LoVo (cell line): ENCODE results near the gene STIP1.
"Not testable (repeated sequence)": the region's sequence is repeated elsewhere in the genome, so short reads cannot be mapped to it uniquely, and the experiment has no call there.

Source experiments
- DNase-seq: peaks from one replicate; pipeline ENCODE4 v3.0.0-alpha.2; 2016; ENCODE audit warnings: low spot score

The STIP1 gene

DNA sequence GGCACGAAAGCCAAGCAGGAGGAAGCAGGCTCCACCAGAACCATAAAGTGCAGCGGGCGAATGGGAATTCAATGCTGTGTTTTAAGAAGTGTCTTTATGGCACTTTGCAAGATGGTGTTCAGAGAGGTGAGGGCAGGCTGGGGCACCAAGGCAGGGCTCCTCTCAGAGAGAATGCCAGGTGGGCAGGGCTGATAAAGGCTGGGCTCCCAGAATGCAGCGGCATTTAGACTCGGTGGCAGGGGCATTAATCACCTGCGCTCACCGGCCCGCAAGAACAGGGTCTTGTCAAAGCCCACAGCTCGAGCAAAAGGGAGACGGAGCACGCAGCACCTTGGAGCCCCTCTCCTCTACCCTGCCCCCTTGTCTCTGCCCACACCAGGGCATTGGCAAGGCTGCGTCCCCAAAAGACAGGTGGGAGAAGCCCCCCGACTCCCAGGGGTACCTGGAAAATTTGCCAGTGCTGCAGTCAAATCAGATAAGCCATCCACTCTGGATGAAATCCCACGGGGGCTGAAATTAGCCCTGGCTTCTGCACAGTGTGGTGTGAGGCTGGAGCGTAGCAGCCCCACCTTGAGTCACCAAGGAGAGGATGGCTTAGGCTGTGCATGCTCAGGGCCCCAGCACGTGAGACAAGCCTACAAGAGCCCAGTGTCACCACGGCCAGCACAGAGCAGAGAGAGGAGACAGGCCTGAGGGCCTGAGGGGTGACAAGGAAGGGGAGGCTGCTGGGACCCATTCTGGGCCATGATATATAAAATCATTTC is 28.2 kb upstream of the STIP1 start:
- DNase-seq = no peak

DNA sequence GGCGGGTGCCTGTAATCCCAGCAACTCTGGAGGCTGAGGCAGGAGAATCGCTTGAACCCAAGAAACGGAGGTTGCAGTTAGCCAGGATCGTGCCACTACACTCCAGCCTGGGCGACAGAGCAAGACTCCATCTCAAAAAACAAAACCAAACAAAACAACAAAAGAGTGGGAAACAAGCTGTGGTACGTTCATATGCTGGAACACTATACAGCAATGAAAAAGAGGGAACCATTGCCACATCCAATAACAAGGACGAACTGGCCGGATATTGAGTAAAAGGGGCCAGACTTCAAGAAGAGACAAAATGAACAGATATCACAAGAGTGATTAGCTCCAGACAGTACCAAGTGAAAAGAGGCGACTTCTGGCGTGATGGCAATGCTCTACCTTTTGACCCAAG is 24.9 kb upstream of the STIP1 start:
- DNase-seq = no peak

DNA sequence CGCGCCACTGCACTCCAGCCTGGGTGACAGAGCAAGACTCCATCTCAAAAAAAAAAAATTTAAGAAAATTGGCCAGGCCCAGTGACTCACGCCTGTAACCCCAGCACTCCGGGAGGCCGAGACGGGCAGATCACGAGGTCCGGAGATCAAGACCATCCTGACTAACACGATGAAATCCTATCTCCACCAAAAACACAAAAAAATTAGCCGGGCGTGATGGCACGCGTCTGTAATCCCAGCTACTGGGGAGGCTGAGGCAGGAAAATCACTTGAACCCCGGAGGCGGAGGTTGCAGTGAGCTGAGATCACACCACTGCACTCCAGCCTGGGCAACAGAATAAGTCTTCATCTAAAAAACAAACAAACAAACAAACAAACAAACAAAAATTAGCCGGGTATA is 23.2 kb upstream of the STIP1 start:
- not testable (repeated sequence) for DNase-seq

DNA sequence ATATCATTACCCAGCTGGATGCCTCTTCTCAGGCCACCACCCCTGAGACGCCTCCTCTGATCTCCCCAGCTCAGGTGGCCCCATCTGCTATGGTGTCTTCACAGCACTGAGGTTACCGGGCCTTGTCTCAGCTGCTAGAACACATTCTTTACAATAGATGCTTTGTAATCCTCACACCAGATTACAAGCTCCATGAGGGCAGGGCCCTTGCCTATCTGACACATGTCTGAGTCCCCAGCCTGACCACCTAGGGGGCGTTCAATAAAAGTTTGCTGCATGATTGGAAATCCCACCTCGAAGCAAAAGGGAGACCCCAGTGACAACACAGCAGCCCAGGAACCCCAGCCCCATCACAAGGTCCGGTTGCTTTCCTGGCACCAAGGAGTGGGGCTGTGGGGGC is 22.0 kb upstream of the STIP1 start:
- no peak for DNase-seq

DNA sequence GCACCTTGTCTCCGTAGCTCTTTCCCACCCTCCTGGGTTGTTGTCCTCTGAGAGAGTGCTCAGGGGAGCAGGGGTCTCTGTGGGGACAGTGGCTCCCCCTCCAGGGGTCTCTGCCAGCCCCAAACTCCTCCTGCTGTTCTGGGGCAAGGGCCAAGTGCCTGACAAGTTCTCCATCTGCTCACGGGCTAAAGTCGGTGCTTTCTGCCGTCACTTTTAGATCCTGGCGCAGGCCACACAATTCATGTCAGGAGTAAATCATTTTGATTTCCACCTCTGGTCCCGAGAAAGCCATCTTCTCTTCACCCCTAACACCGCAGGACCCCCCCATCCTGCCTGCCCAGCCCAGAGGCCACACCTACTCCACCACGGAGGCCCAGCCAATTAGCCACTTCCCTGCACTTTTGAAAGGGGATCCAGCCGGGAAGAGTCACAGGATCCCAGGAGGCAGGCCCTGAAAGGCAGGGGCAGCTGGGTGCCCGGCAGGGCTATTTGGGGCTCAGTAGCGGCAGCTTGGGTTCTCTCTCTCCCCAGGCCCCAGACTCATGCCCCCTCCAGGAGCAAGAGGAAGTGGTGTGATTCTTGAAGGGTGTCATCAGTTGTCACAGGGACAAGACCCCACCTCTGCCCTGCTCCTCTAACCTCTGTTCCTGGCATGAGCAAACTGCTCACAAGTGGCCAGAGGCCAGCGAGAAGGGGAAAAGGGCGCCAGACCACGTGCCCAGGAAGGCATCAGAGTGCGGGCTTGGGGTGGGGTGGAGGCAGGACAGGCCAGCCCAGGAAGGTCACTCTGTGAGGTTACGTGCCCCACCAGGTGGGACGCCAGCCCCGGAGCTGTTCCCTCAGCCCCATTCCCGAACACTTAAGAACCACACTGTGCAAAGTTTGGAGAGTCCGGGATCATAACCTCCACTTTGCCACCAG is 21.3 kb upstream of the STIP1 start:
- DNase-seq = no peak

DNA sequence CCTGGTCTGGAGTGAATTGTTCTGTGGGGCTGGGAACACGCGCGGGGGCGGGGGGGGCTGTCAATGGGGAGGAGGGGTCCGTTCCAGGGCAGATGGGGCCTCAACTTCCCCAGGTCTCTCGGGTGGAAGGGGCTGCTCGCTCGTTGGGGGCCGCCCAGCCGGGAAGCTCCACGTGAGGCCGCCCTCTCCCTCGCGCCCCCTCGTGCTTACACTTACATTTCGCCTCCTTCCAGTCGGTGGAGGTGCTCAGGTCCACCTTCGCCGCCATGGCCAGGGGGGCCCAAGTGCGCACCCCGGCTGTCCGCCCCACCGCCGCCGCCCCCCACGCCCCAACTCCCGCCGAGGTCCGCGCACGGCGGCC is 20.5 kb upstream of the STIP1 start:
- DNase-seq = no peak

DNA sequence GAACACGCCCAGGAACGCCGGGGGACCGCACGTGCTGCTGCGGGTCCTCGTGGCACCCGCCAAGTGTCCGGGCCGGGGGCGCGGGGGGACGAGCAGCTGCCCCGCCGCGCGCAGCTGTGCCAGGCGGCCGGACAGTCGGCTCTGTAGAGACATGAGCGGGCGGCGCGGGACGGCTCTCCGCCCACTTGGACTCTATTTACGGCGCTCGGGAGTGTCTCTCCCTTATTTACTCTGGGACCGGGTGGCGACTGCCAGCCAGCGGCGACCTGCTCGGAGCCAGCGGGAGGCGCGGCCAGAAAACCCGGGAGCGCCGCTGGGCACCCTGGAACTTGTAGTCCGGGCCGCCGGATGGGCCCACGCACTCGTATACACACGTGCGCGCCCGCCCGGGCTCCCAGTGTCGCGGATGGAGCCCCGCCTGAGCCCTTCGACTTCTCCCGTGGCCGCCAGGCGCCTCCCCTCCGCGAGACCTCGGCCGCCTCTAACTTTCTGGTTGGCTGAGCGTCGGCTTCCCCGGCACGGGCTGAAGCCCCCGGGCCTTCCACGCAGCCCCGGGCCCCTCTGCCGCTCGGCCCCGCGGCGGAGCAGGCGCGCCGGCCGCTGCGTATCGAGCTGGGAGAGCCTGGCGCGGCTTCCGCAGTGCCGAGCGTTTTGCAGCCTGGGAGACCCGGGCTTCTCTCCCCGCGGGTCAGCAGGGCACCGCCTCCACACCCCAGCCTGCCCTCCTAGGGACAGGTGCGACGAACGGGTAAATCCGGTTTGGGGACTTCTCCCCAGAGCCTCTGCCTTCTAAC is 19.9 kb upstream of the STIP1 start, which contains the start of gene MACROD1:
MACROD1 (minus strand) TSS at position 272 of the 794 bp plus-strand sequence; CDS start at position 153, 119 bp downstream.
- peak; percentile 94 for DNase-seq

DNA sequence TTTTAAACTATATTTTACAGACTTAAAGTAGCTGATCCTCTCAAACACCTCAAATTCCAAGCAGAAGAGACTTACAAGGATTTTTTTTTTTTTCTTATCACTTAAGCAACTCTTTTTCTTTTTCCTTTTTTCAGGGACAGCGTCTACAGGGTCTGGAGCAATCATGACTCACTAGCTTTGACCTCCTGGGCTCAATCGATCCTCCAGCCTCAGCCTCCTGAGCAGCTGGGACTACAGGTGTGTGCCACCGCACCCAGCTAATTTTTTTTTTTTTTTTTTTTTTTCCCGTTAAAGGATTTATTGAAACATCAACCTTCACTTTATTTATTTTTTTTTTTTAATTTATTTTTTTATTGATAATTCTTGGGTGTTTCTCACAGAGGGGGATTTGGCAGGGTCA is 15.6 kb upstream of the STIP1 start:
- no peak for DNase-seq

DNA sequence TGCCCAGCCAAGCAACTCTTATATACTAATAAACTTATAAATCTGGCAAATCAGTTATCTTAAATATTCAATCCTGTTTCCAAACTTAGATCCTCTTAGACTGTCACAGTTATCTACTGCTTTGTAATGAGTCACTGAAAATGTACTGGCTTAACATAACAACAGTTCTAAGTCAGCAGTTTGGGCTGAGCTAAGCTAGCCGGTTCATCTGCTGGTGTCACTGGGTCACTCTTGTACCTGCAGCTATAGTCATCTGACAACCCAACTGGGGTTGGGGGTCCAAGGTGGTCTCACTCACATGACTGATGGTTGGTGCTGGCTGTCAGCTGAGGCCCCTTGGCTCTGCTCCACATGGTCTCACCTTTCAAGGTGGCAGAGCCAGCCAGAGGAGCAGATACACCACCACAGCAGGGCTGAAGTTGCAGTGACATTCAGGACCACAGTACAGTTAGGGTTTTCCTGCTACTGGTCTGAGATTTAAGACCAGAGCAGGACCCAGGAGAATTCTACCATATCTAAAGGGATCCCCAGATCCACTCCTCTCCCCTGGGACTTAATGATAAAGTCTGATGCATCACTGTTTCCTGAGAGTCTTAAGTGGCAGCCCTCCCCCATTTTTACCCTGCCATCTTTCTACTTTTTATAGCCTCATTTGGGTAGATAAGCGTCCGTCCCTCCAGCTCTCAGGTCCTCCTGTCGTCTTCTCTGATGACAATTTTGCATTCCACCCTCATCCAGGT is 12.2 kb upstream of the STIP1 start:
- DNase-seq = no peak

DNA sequence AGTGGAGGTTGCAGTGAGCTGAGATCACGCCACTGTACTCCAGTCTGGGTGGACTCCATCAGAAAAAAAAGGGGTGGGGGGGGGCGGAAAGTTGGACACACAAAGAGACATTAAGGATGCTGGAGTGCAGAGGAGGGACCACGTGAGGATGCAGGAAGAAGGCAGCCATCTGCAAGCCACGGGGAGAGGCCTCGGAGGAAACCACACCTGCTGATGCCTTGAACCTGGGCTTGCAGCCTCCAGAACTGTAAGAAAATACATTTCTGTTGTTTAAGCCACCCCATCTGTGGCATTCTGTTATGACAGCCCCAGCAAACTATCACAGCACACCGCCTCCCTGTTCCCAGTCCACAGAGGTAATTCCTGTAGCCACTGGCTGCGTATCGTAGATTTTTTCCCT is 9.2 kb upstream of the STIP1 start:
- DNase-seq = no peak

DNA sequence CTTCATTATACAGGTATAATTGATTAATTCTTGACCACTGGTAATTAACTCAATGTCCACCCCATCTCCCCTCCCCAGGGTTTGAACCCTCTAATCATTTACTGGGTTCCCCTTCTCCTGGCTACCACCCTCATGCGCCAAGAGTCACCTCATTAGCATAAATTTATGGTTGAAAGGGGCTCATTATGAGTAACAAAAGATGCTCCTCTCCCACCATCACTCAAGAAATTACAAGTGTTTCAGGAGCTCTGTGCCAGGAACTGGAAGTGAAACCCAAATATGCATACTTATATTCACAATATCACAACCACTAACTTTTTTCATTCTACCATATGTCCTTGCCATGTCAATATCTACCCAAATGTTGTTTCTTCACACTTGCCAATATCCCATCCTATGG is 7.8 kb upstream of the STIP1 start:
- no peak for DNase-seq

DNA sequence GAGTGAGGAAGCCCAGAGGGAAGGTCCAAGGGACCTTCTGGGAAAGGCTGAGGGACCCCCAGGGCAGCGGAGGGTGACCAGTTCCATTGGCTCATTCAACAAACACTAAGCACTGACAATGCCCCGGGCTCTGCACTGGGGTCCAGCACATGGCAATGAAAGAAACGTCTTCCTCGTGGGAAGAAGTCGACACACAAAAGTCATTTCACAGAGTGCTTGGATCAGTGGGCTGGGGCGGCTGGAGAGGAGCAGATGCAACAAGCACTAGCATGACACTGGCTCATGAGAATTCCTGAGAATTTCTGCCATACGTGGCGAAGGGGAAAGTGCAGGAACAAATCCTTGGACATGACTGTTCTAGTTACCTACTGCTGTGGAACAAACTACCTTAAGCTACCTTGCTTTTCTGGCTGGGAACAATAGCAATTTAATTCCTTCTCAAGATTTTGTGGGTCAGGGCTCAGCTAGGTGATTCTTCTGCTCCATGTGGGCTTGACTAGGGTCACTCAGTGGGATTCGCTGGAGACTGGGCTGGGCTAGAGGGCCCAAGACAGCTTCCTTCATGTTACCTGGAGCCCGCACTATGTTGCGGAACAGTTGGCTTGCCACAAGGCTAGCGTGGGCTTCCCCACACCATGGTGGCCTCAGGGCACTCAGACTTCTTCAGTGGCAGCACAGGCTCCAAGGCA is 6.9 kb upstream of the STIP1 start:
- DNase-seq = no peak

DNA sequence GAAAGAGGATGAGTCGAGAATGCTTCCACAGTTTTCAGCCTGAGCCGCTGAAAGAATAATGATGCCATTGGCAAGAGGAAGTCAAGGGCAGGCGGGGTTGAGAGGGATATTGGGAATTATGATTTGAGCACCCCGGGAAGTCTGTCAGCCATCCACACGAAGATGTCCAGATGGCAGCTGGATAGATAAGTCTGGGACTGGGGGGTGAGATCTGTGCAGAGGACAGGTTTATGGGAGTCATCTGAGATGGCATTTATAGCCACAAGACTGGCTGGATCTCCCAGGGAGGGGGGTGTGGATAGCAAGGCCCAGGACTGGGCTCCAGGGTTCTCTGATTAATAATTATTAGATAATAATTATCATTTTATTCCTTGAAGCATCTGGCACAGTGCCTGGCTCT is 5.1 kb upstream of the STIP1 start:
- no peak for DNase-seq

DNA sequence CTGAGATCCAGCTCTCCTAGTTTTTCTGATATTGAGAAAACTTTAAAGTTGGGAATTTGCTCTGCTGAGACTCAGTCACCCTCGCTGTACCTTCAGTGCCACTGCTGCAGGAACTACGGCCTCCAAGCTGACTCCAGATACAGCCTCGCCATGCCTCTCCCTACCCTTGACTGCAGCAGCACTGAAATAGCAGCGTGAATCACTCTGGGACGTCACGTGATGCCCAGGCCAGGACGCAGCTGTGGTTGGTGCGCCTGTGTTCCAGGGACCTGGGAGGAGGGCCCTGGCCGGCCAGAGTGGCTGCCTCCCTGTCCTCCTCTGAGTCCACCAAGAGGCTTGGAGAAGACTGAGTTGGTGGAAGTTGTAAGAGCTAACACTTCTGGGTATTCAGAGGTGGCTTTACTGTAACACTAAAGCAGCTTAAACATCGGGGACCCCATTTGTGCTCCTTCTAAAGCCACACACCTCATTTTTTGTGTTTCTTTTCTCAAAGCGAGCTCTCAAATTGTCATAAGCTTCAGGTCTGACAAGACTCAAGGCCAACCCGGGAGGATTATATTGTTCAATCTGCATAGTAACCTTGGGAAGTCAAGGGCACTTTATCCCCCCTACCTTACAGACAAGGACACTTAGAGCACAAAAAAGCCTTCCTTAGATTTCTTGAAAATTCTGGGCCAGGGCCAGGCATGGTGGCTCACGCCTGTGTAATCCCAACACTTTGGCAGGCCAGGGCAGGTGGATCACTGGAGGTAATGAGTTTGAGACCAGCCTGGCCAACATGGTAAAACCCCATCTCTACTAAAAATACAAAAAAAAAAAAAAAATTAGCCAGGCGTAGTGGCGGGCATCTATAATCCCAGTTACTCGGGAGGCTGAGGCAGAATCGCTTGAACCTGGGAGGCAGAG is 4.2 kb upstream of the STIP1 start:
- DNase-seq = peak; percentile 68

DNA sequence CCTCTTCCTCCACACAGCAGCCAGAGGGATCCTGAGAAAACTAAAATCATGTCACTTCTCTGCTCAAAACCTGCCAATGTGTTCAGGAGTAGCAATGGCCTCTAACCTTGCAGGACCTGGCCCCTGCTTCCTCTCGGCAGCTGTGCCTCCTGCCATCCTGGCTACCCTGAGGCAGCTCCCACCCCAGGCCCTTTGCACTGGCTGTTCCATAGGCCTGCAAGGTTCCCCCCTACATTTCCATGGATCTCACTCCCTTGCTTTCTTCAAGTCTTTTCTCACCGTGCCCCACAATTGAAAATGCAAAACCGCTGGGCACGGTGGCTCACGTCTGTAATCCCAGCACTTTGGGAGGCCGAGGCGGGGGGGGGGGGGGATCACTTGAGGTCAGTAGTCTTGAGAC is 2.1 kb upstream of the STIP1 start:
- DNase-seq = no peak

DNA sequence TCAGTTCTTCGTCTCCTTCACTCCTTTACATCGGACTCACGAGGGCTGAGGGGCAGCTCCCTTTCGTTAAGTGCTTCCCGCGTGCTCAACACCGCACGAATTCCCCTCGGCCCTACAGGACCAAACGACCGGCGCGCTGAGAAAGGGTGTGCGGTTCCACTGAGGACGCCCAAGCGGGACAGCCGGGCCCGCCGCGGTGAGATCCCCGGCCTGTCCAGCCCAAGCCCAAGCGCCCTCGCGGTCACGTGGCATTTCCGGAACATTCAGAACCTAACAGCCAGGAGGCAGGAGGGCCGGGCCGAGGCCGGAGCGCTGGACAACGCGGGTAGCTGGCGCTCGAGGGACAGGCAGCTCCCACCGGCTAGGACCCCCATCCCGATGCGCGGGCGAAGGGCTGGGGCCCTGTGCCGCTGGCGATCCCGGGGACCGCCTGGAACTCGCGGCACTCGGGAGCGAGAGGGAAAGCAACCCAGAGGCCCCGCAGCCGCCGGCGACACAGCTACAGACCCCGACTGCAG is 737 bp upstream of the STIP1 start:
- DNase-seq = no peak

DNA sequence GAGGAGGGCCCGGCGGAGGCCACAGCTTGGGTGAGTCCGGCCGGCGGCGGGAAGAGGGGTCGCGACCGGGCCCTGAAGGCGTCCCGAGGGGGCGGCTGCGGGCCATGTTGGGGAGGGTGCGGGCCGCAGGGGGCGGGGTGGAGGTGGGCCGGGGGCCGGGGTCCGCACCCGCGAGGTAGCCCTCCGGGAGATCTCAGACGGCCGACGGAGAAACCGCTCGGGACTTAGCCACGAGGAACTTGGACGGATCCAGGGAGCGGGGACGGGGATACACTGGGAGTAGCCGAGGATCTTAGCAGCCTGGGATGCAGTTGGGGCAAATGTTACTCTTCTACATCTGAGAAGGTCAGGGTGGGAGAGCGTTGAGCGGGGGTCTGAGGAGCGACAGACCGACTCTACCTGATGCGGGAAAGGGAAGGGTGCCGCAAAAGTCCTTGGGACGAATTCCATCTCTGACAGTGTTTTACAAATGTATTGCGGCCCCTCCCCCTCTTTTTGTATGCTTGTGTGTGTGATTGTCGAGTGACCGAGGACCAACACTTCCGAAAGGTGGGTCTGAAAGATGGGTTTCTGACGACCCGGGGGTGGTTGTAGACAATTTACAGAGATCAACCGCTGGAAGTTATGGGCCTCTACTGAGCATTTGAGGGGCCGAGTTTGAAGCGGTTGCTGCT is 658 bp downstream of the STIP1 start:
- DNase-seq = no peak

DNA sequence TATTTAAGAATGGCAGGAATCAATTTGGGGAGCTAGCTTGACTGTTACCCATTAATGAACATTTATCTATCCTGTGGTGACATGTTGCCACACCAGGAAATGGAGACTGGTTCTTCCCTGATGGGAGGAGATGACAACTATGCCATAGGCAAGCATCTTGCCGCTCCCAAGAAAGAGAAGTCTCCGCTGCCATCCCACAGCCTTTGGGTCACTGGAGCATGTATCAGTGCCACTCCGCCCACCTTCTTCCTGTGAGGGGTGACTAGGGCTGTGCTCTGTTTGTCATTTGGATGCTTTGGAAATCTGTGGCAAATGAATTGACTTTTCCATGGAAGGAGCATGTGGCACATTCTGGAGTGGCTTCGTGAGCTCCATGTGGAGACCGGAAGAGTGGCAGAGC is 6.5 kb downstream of the STIP1 start:
- DNase-seq = no peak

DNA sequence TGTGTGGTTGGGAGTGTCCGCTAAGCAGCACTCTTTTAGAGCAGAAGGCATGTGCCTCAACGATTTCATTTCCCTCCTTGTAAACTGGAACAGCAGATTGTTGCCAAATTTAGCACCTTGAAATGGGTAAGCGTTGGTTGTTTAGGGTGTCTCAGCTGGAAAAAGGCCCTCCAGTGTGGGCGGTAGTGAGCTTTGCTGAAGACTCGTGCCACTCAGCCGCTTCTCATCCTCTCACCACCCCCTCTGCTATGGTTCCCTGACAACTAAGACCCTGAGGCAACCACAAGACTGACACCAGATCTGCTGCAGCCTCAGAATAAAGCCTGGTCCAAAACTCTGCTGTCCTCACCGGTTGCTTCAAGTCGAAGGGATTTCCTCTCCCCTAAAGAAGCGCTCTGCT is 10.7 kb downstream of the STIP1 start:
- DNase-seq = no peak
